Measurements from ENCODE around the gene MSN. TPM values are rescaled to one million over a fixed set of nuclear protein-coding genes. Genes with fewer than 3 reads are reported as not detected.

Gene MSN
- total and polyA plus RNA-seq, 2 of the 13 experiments (the other 11 are each of a cell fraction or from before 2014, with no cell fraction given) = 0.15 TPM; not detected in 1

DNA sequence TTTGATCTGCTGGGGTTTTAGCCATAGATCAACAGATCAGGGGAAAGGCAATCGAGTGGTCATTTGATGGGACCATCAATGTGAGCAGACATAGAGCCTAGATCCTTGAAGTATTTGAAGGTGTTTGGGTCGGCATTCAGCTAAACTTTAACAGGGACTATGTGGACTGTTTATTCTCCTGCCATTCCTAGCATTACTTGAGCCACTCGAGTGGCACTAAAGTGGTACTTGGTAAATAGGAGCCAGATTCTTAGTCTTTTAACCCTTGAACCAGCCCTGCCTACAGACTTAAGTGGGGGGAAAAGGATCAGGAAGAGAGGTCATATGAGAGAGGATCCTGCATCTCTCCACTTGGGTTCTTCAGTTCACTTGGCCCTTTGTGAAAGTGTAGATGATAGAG, 3.8 kb downstream of the MSN start (continued):
- no peak for TF ChIP-seq ARID2 (CRISPR knock-in tag; IDR thresholded peaks at IDR 0.05; ENCODE audit: borderline replicate concordance)
- TF ChIP-seq ZMYM2 (CRISPR knock-in tag; IDR thresholded peaks at IDR 0.05) = no peak
- no peak for TF ChIP-seq ZBTB7B (CRISPR knock-in tag; IDR thresholded peaks at IDR 0.05)

DNA sequence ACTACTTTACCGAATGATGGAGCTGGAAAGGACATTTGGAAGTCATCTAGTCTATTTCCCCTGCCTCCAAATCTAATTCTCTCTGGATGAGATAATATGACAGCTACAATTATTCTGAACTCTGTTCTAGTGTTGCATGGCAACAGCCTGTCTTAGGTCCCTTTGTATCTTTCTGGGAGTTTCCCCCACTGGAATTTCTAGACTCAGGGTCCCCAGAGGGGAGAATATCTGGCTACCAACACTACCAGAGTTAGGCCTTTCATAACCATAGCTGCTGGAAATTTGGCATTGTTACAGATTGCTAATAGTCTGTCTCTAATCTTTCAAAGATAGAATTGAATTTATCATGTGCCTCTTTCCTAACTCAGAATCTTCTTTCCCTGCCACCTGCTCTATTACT, 4.5 kb downstream of the MSN start:
- BruUV-seq (replicated peaks) = no TSS peak
- Histone ChIP-seq H3K9me3 (ENCODE audit: low read length) (no peaks in the 10 kb centered on the region), H3K79me2 (ENCODE audit: insufficient read depth, low read length) (no peaks in the 10 kb centered on the region), H3K27ac (ENCODE audit: extremely low read length, insufficient read depth, low read length) (no peak overlapping the region), H3K9ac (ENCODE audit: insufficient read depth, low read depth, low read length) (no peak overlapping the region), H3K4me3 (replicated peaks in 1 of 3; ENCODE audit: insufficient read depth in 1 of 3, low read depth in 2 of 3, low read length in 3 of 3) (no peak overlapping the region), H4K20me1 (ENCODE audit: insufficient read depth, low read length) (no peaks in the 10 kb centered on the region), H2AFZ (ENCODE audit: low read length) (no peak overlapping the region), H3K27me3 (ENCODE audit: control insufficient read depth in 1 of 2, insufficient read depth in 2 of 2, low read length in 2 of 2) (no peaks in the 10 kb centered on the region), H3K4me2 (ENCODE audit: low read depth, low read length) (no peak overlapping the region), H3K4me1 (ENCODE audit: insufficient read depth, low read length) (no peaks in the 10 kb centered on the region), H3K36me3 (replicated peaks in 1 of 2; ENCODE audit: control insufficient read depth in 1 of 2, insufficient read depth in 2 of 2, low read length in 2 of 2) (no peaks in the 10 kb centered on the region)
- DNase-seq (ENCODE audit: low spot score) (no peak), FAIRE-seq (no peak), ATAC-seq (no peak)
- intact Hi-C loops (cut with micrococcal nuclease; ENCODE audit: unreplicated experiment) = no loop called here
- CTCF ChIA-PET (ENCODE audit: low intra/inter-chr PET ratio, low total read pairs) = no interaction called here
- 0% methylated on average over 1 of the region's 1 CpG for WGBS (ENCODE audit: low lambda C conversion rate)
- in situ Hi-C loops (cut with HindIII; ENCODE audit: extremely low pct_ligation_motif_present, low pct_unique_long_range_greater_than_20kb) = no loop called here
- POLR2A ChIA-PET = no interaction called here
- no peak for TF ChIP-seq ZNF710 (CRISPR knock-in tag; IDR thresholded peaks at IDR 0.05; ENCODE audit: borderline replicate concordance)
- no peak for TF ChIP-seq NKX3-1 (CRISPR knock-in tag; IDR thresholded peaks at IDR 0.05)
- TF ChIP-seq ZNF354B (CRISPR knock-in tag; IDR thresholded peaks at IDR 0.05) = no peak
- no peak for TF ChIP-seq CCAR2 (optimal IDR thresholded peaks at IDR 0.05; ENCODE audit: low read depth, low read length)
- no peak for TF ChIP-seq IKZF4 (CRISPR knock-in tag; IDR thresholded peaks at IDR 0.05; ENCODE audit: borderline replicate concordance, low read depth, not compliant biosample characterization)
- TF ChIP-seq SMC3 (IDR thresholded peaks at IDR 0.05; ENCODE audit: low read length) = no peak
- no peak for TF ChIP-seq ZNF678 (CRISPR knock-in tag; IDR thresholded peaks at IDR 0.05)
- TF ChIP-seq NRL (CRISPR knock-in tag; IDR thresholded peaks at IDR 0.05; ENCODE audit: borderline replicate concordance) = no peak
- no peak for TF ChIP-seq MNT (IDR thresholded peaks at IDR 0.05)
- TF ChIP-seq PBX3 (CRISPR knock-in tag; IDR thresholded peaks at IDR 0.05; ENCODE audit: borderline replicate concordance) = no peak
- no peak for TF ChIP-seq PHB2 (IDR thresholded peaks at IDR 0.05; ENCODE audit: partially characterized antibody)
- TF ChIP-seq ASH2L (IDR thresholded peaks at IDR 0.05; ENCODE audit: insufficient read length, low read depth, low read length) = no peak
- no peak for TF ChIP-seq MIER2 (CRISPR knock-in tag; IDR thresholded peaks at IDR 0.05)
- TF ChIP-seq CBX5 (CRISPR knock-in tag; IDR thresholded peaks at IDR 0.05; ENCODE audit: borderline replicate concordance) = no peak
- no peak for TF ChIP-seq DMTF1 (CRISPR knock-in tag; IDR thresholded peaks at IDR 0.05)

Data from HepG2 (cell line).